ENCODE data around the gene ZNF831.

GRCh38 chr20:59301343-59302007 is 137.9 kb downstream of the ZNF831 start:
- TF ChIP-seq CTCF (IDR thresholded peaks at IDR 0.05; ENCODE audit: borderline replicate concordance, extremely low read depth, low read length, poor library complexity, severe bottlenecking) (no peak), EZH2 (IDR thresholded peaks at IDR 0.05; ENCODE audit: borderline replicate concordance, low read depth, low read length, severe bottlenecking) (no peak)
